ENCODE results near the gene ARL2.

The ARL2 gene

GRCh38 chr11:65045061-65045460, 31.1 kb downstream of the ARL2 start:
- TF ChIP-seq CTCF (IDR thresholded peaks at IDR 0.05; ENCODE audit: insufficient read depth, missing control alignments): no peak
- FAIRE-seq (no peak), DNase-seq (ENCODE audit: insufficient read length, low spot score) (no peak)

GRCh38 chr11:65045728-65046127, 31.8 kb downstream of the ARL2 start:
- TF ChIP-seq CTCF (IDR thresholded peaks at IDR 0.05; ENCODE audit: insufficient read depth, missing control alignments): no peak
- FAIRE-seq (no peak), DNase-seq (ENCODE audit: insufficient read length, low spot score) (no peak)

- DNase-seq (ENCODE audit: insufficient read length, low spot score): no peak
- TF ChIP-seq CTCF (IDR thresholded peaks at IDR 0.05; ENCODE audit: insufficient read depth, missing control alignments): no peak
- FAIRE-seq: no peak
Measured at GRCh38 chr11:65047581-65048422, 33.8 kb downstream of the ARL2 start.

GRCh38 chr11:65051398-65051858, 37.5 kb downstream of the ARL2 start:
- no peak for DNase-seq (ENCODE audit: insufficient read length, low spot score)
- no peak for TF ChIP-seq CTCF (IDR thresholded peaks at IDR 0.05; ENCODE audit: insufficient read depth, missing control alignments)
- FAIRE-seq: no peak

- FAIRE-seq (no peak), DNase-seq (ENCODE audit: insufficient read length, low spot score) (no peak)
- no peak for TF ChIP-seq CTCF (IDR thresholded peaks at IDR 0.05; ENCODE audit: insufficient read depth, missing control alignments)
Measured at GRCh38 chr11:65053827-65054508, 40.0 kb downstream of the ARL2 start.

GRCh38 chr11:65055538-65055937, 41.6 kb downstream of the ARL2 start:
- FAIRE-seq: no peak
- TF ChIP-seq CTCF (IDR thresholded peaks at IDR 0.05; ENCODE audit: insufficient read depth, missing control alignments): no peak
- DNase-seq (ENCODE audit: insufficient read length, low spot score): no peak

GRCh38 chr11:65056999-65057398, 43.0 kb downstream of the ARL2 start:
- no peak for TF ChIP-seq CTCF (IDR thresholded peaks at IDR 0.05; ENCODE audit: insufficient read depth, missing control alignments)
- FAIRE-seq: no peak

More at GRCh38 chr11:65056999-65057398, 43.0 kb downstream of the ARL2 start:
- no peak for DNase-seq (ENCODE audit: insufficient read length, low spot score)

All from D721Med (cell line).